SK-N-SH (cell line): ENCODE measurements around the gene CTAGE6. TPM values are rescaled to one million over a fixed set of nuclear protein-coding genes. Genes with fewer than 3 reads are reported as not detected.
"Not testable (repeated sequence)": the region's sequence is repeated elsewhere in the genome, so short reads cannot be mapped to it uniquely, and the experiment has no call there.

Experiments used
- CTCF ChIA-PET: fragments of 300-600, 350-600 bp; formaldehyde crosslinking; extraction: SDS; loops from one replicate; lab custom pipeline; 2021; lab: Yijun Ruan, JAX
- POLR2A ChIA-PET: fragments of 350-600 bp; sonication (Branson Sonifier 250); formaldehyde crosslinking; extraction: SDS; loops from one replicate; lab custom pipeline; 2020; ENCODE audit warnings: antibody characterized with exemption, inconsistent platforms; lab: Yijun Ruan, JAX
- DNase-seq: peaks from one replicate; pipeline ENCODE4 v3.0.0; 2012
- H2AFZ ChIP-seq: fragments of 200-600 bp; sonication (generic); 2 replicates; pipeline ENCODE4 v1.8.1; 2016; ENCODE audit warnings: antibody characterized with exemption, mild to moderate bottlenecking, low read depth
- H3F3A ChIP-seq: fragments of 200-600 bp; sonication (generic); replicated peaks from 2 replicates; pipeline ENCODE3; 2016; ENCODE audit warnings: antibody characterized with exemption, mild to moderate bottlenecking; ENCODE audit not compliant: insufficient read depth
- H3K27ac ChIP-seq, 2 experiments: fragments of 200-500 bp in 1 of 2; fragments of 200-600 bp in 1 of 2; sonication (Bioruptor generic) in 1 of 2; sonication (generic), shearing (Covaris generic) in 1 of 2; 2 replicates each; pipeline versions ENCODE4 v1.5.1 to v1.6.1; 2014 to 2016; ENCODE audit warnings: low read depth in 2 of 2, inconsistent platforms in 1 of 2, low read length in 1 of 2, mild to moderate bottlenecking in 1 of 2, mixed read lengths in 1 of 2
- H3K27me3 ChIP-seq: fragments of 200-600 bp; sonication (generic), shearing (Covaris generic); 2 replicates; pipeline ENCODE4 v1.6.1; 2016; ENCODE audit warnings: mixed run types; ENCODE audit not compliant: insufficient read depth
- H3K36me3 ChIP-seq, 2 experiments: fragments of 200-500 bp in 1 of 2; fragments of 200-600 bp in 1 of 2; sonication (Bioruptor generic) in 1 of 2; sonication (generic) in 1 of 2; replicated peaks in 1 of 2; 2 replicates each; pipeline versions ENCODE3 to v1.5.1; 2014 to 2016; ENCODE audit warnings: low read length in 1 of 2, mild to moderate bottlenecking in 1 of 2; ENCODE audit not compliant: insufficient read depth in 2 of 2, control insufficient read depth in 1 of 2
- H3K4me1 ChIP-seq, 2 experiments: fragments of 200-500 bp in 1 of 2; fragments of 200-600 bp in 1 of 2; sonication (Bioruptor generic) in 1 of 2; sonication (generic), shearing (Covaris generic) in 1 of 2; 2 replicates each; pipeline versions ENCODE4 v1.5.1 to v1.6.1; 2014 to 2016; ENCODE audit warnings: low read depth in 1 of 2, low read length in 1 of 2, mixed run types in 1 of 2; ENCODE audit not compliant: insufficient read depth in 2 of 2, control insufficient read depth in 1 of 2
- H3K4me2 ChIP-seq: fragments of 200-600 bp; sonication (generic), shearing (Covaris generic); 2 replicates; pipeline ENCODE4 v1.6.1; 2017; ENCODE audit warnings: mixed run types
- H3K4me3 ChIP-seq, 2 experiments: fragments of 200-500 bp in 1 of 2; fragments of 200-600 bp in 1 of 2; sonication (Bioruptor generic) in 1 of 2; sonication (generic), shearing (Covaris generic) in 1 of 2; 2 replicates each; pipeline versions ENCODE4 v1.5.1 to v1.8.1; 2014 to 2016; ENCODE audit warnings: low read depth in 2 of 2, inconsistent platforms in 1 of 2, low read length in 1 of 2, mild to moderate bottlenecking in 1 of 2, mixed read lengths in 1 of 2, moderate library complexity in 1 of 2
- H3K79me2 ChIP-seq: fragments of 200-600 bp; sonication (generic); 2 replicates; pipeline ENCODE4 v1.8.1; 2017; ENCODE audit warnings: mild to moderate bottlenecking; ENCODE audit not compliant: insufficient read depth
- H3K9ac ChIP-seq: fragments of 200-600 bp; sonication (generic); 2 replicates; pipeline ENCODE4 v1.6.1; 2017; ENCODE audit warnings: mixed run types
- H3K9me2 ChIP-seq: fragments of 200-600 bp; sonication (generic); 2 replicates; pipeline ENCODE4 v1.6.1; 2017; ENCODE audit warnings: mixed run types
- H3K9me3 ChIP-seq: fragments of 200-600 bp; sonication (generic); 2 replicates; pipeline ENCODE4 v1.6.1; 2017; ENCODE audit warnings: mixed run types, mild to moderate bottlenecking, moderate library complexity
- H4K20me1 ChIP-seq: fragments of 200-600 bp; sonication (generic); 2 replicates; pipeline ENCODE4 v1.6.1; 2017; ENCODE audit warnings: mild to moderate bottlenecking, mixed run types; ENCODE audit not compliant: insufficient read depth
- WGBS: methylation state at CpG from one replicate; pipeline ENCODE4 v1.1.6; 2017; ENCODE audit warnings: low lambda C conversion rate; 5-methylcytosine and 5-hydroxymethylcytosine counted together
- polyA plus RNA-seq, 3 experiments: library from polyadenylated mRNA; depleted of rRNA; stranded (reverse); fragments of >200 nt; gene quantifications; 2 replicates each; pipeline ENCODE4 v1.2.3, GENCODE V29; 2012

The CTAGE6 gene
- polyA plus RNA-seq (2012; rRNA removed) = 0.12 and 0.32 TPM in 2 replicates
- 0.08 and 0.10 TPM in 2 replicates for polyA plus RNA-seq (2012; cell fraction: cytosol; rRNA removed)
- polyA plus RNA-seq (2012; cell fraction: nucleus; rRNA removed) = 0.72 and 1.6 TPM in 2 replicates

- H3K36me3 ChIP-seq, DNase-seq, CTCF ChIA-PET, H3K27me3 ChIP-seq, H3K79me2 ChIP-seq, H3K4me1 ChIP-seq, H3K27ac ChIP-seq, H3K4me3 ChIP-seq, H2AFZ ChIP-seq, H3F3A ChIP-seq, H3K9me3 ChIP-seq, H4K20me1 ChIP-seq, H3K9me2 ChIP-seq, H3K4me2 ChIP-seq, POLR2A ChIA-PET, H3K9ac ChIP-seq: not testable (repeated sequence)
- WGBS = 100% methylated on average over 1 of the region's 19 CpGs
Measured at GRCh38 chr7:143757596-143757995, at the start of gene CTAGE6. TSS of gene CTAGE6 (minus strand) at chr7:143757696. CDS start at chr7:143757658, 38 bp downstream.

- H3K27me3 ChIP-seq, H3K4me3 ChIP-seq, DNase-seq, H3K27ac ChIP-seq, POLR2A ChIA-PET, H3K4me1 ChIP-seq, H3K4me2 ChIP-seq, H3F3A ChIP-seq, H3K9me3 ChIP-seq, H3K9ac ChIP-seq, H3K9me2 ChIP-seq, H3K36me3 ChIP-seq, H4K20me1 ChIP-seq, H3K79me2 ChIP-seq, H2AFZ ChIP-seq, CTCF ChIA-PET: not testable (repeated sequence)
- WGBS = 0% methylated on average over 1 of the region's 5 CpGs
Measured at GRCh38 chr7:143806664-143807071, 49.2 kb upstream of the CTAGE6 start.

- H3F3A ChIP-seq, H3K27me3 ChIP-seq, H3K4me2 ChIP-seq, H2AFZ ChIP-seq, POLR2A ChIA-PET, H3K79me2 ChIP-seq, H4K20me1 ChIP-seq, H3K36me3 ChIP-seq, H3K9me3 ChIP-seq, CTCF ChIA-PET, H3K9me2 ChIP-seq, H3K27ac ChIP-seq, DNase-seq, H3K4me1 ChIP-seq, H3K4me3 ChIP-seq, H3K9ac ChIP-seq: not testable (repeated sequence)
- WGBS = 64% methylated on average over 2 of the region's 2 CpGs
Measured at GRCh38 chr7:143797896-143798290, 40.4 kb upstream of the CTAGE6 start.

GRCh38 chr7:143797119-143797895 lies 39.8 kb upstream of the CTAGE6 start:
- H3K9ac ChIP-seq, H3K4me1 ChIP-seq, H3K9me2 ChIP-seq, H3K79me2 ChIP-seq, H3K36me3 ChIP-seq, H3K4me3 ChIP-seq, H3K9me3 ChIP-seq, H2AFZ ChIP-seq, POLR2A ChIA-PET, DNase-seq, CTCF ChIA-PET, H3K4me2 ChIP-seq, H4K20me1 ChIP-seq, H3K27me3 ChIP-seq, H3F3A ChIP-seq, H3K27ac ChIP-seq: not testable (repeated sequence)
- 45% methylated on average over 4 of the region's 6 CpGs for WGBS

GRCh38 chr7:143795653-143796052 lies 38.2 kb upstream of the CTAGE6 start:
- H3K27me3 ChIP-seq, H3K9ac ChIP-seq, H3K4me3 ChIP-seq, H3F3A ChIP-seq, DNase-seq, H2AFZ ChIP-seq, H4K20me1 ChIP-seq, H3K9me3 ChIP-seq, H3K27ac ChIP-seq, H3K79me2 ChIP-seq, H3K36me3 ChIP-seq, CTCF ChIA-PET, H3K4me2 ChIP-seq, H3K4me1 ChIP-seq, POLR2A ChIA-PET, H3K9me2 ChIP-seq: not testable (repeated sequence)
- no CpG with 5 or more reads among the region's 2 CpGs for WGBS

- 73% methylated on average over 2 of the region's 2 CpGs for WGBS
- POLR2A ChIA-PET, DNase-seq: not testable (repeated sequence)
Measured at GRCh38 chr7:143792633-143793032, 35.1 kb upstream of the CTAGE6 start.

More at GRCh38 chr7:143792633-143793032, 35.1 kb upstream of the CTAGE6 start:
- H3K9ac ChIP-seq, CTCF ChIA-PET, H3K4me1 ChIP-seq, H3K9me3 ChIP-seq, H3K9me2 ChIP-seq, H3K27ac ChIP-seq, H2AFZ ChIP-seq, H3K36me3 ChIP-seq, H3F3A ChIP-seq, H3K79me2 ChIP-seq, H3K27me3 ChIP-seq, H3K4me3 ChIP-seq, H3K4me2 ChIP-seq, H4K20me1 ChIP-seq: not testable (repeated sequence)
